Breast epithelium (tissue), 3 donors: ENCODE data around the gene MYO15B.

Experiments
- CTCF ChIP-seq, 3 donors: fragments of 450-650 bp; IDR thresholded peaks; one replicate each; pipeline ENCODE4 v1.5.1; 2016 to 2017; ENCODE audit warnings: antibody characterized with exemption in 3 of 3, mild to moderate bottlenecking in 3 of 3, moderate library complexity in 3 of 3
- POLR2A ChIP-seq: fragments of 450-650 bp; IDR thresholded peaks from one replicate; pipeline ENCODE4 v1.6.1; 2016; ENCODE audit warnings: antibody characterized with exemption, mild to moderate bottlenecking, moderate library complexity

DNA sequence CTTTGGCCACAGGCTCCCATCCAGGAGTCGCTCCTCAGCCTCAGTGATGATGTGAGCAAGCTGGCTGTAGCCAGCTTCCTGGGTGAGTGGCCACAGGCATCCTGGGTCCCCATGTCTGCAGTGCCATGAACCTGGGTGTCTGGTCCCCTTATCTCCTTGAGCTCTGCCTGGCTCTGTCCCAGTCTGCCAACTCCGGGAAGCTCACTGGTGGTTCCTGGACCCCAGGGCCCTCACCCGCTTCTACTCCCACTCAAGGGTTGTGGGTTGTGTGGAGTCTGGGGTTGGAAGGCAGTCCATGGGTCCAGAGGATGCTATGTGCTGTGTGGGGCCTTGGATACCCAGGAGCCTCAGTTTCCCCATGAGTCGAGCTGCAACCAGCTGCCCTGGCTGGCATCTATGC, 33.9 kb downstream of the MYO15B start:
- TF ChIP-seq POLR2A (no peak), CTCF (IDR thresholded peaks at IDR 0.05) (no peak)
